Activated CD8-positive, alpha-beta T cell treated with anti-CD3 and anti-CD28 coated beads for 36 hours (primary cell): Measurements from ENCODE around the gene ZNF518A. TPM values are rescaled to one million over a fixed set of nuclear protein-coding genes. Genes with fewer than 3 reads are reported as not detected.
A peak's percentile ranks its signal among the peaks of the same experiment; 100 is the strongest.

Experiments used
- ATAC-seq: fragments of 200-7000 bp; cut with Tn5 transposase; one replicate; pipeline ENCODE4 v1.10.0; 2021; ENCODE audit warnings: mild to moderate bottlenecking, moderate library complexity
- CTCF ChIA-PET: fragments of 350-600 bp; sonication (Branson Sonifier 250); formaldehyde crosslinking; loops from one replicate; lab custom pipeline; 2021; ENCODE audit warnings: antibody characterized with exemption; lab: Charles Lee
- POLR2A ChIA-PET: fragments of 350-600 bp; sonication (Branson Sonifier 250); formaldehyde crosslinking; loops from one replicate; lab custom pipeline; 2021; ENCODE audit warnings: antibody characterized with exemption; lab: Charles Lee
- DNase-seq: peaks from one replicate; pipeline ENCODE4 v3.0.0-alpha.2; 2020
- H3K27ac Mint-ChIP-seq: one replicate; pipeline ENCODE4 v1.8.0; 2021; ENCODE audit warnings: mild to moderate bottlenecking, mixed read lengths
- H3K27me3 Mint-ChIP-seq: one replicate; pipeline ENCODE4 v1.8.0; 2021; ENCODE audit warnings: mixed read lengths
- H3K36me3 Mint-ChIP-seq: one replicate; pipeline ENCODE4 v1.8.0; 2021; ENCODE audit warnings: low read depth, mixed read lengths
- H3K4me1 Mint-ChIP-seq: one replicate; pipeline ENCODE4 v1.8.0; 2021; ENCODE audit warnings: low read depth, mixed read lengths
- H3K4me3 Mint-ChIP-seq: one replicate; pipeline ENCODE4 v1.8.0; 2021; ENCODE audit warnings: mild to moderate bottlenecking, moderate library complexity, mixed read lengths
- H3K9me3 Mint-ChIP-seq: one replicate; pipeline ENCODE4 v1.8.0; 2021; ENCODE audit warnings: mixed read lengths
- CTCF ChIP-seq: fragments of 200-600 bp; IDR thresholded peaks from one replicate; pipeline ENCODE4 v1.8.0; 2022; ENCODE audit warnings: antibody characterized with exemption, mild to moderate bottlenecking
- intact Hi-C: fragments of 100-400 bp; cut with micrococcal nuclease; formaldehyde crosslinking; loops from one replicate; pipeline ENCODE4 v1.10.0; 2022
- total RNA-seq, 2 experiments: library from RNA; stranded (reverse); gene quantifications; one replicate each; pipeline ENCODE4 v1.2.3, GENCODE V29; 2021

Gene ZNF518A
- total RNA-seq, 2 experiments from 2014 or later: 13.4 to 15.2 TPM

- POLR2A ChIA-PET: interaction anchor here (0.7 to 4.0 kb wide), 11 partner anchors 10 to 396 kb away, joined by 3 to 66 read pairs (median 4); partner anchors contain the start of genes TCTN3 and ZNF518A
- H3K27me3 Mint-ChIP-seq: peaks cover 20% of the 10 kb centered on the region
- peak overlapping the region; percentile 99 for H3K27ac Mint-ChIP-seq
- peak; percentile 91 for ATAC-seq
- peak overlapping the region; percentile 92 for H3K4me3 Mint-ChIP-seq
- peak; percentile 96 for DNase-seq
- H3K36me3 Mint-ChIP-seq: peaks cover 9% of the 10 kb centered on the region
- CTCF ChIA-PET: interaction anchor here (0.5 to 2.2 kb wide), 7 partner anchors 9 to 1222 kb away, joined by 3 to 11 read pairs (median 3); partner anchors contain the start of gene ZNF518A
- intact Hi-C loops: loop anchor here (1.0 kb wide), 1 partner anchor 39 kb away; no protein-coding TSS in a partner anchor
- no peaks in the 10 kb centered on the region for H3K9me3 Mint-ChIP-seq
- no peak for TF ChIP-seq CTCF
- peaks cover 8% of the 10 kb centered on the region for H3K4me1 Mint-ChIP-seq
Observed at GRCh38 chr10:96089670-96090462, 40.2 kb upstream of the ZNF518A start.

- POLR2A ChIA-PET: interaction anchor here (0.8 to 4.0 kb wide), 5 partner anchors 14 to 40 kb away, joined by 3 to 66 read pairs (median 5); partner anchors contain the start of gene ZNF518A
- no peak for DNase-seq
- CTCF ChIA-PET: interaction anchor here (0.8 to 2.2 kb wide), 5 partner anchors 9 to 73 kb away, joined by 3 to 6 read pairs (median 3); no protein-coding TSS in a partner anchor
- no peak for ATAC-seq
- Mint-ChIP-seq H3K27ac (peak overlapping the region; percentile 99), H3K36me3 (peaks cover 9% of the 10 kb centered on the region), H3K27me3 (peaks cover 23% of the 10 kb centered on the region), H3K4me3 (peak overlapping the region; percentile 92), H3K4me1 (peaks cover 8% of the 10 kb centered on the region), H3K9me3 (no peaks in the 10 kb centered on the region)
- intact Hi-C loops: loop anchor here (1.0 kb wide), 1 partner anchor 39 kb away; no protein-coding TSS in a partner anchor
- TF ChIP-seq CTCF: no peak
Observed at GRCh38 chr10:96090463-96090800, 39.7 kb upstream of the ZNF518A start.

- Mint-ChIP-seq H3K36me3 (peaks cover 6% of the 10 kb centered on the region), H3K9me3 (no peaks in the 10 kb centered on the region), H3K4me3 (no peak overlapping the region), H3K4me1 (peaks cover 8% of the 10 kb centered on the region), H3K27ac (no peak overlapping the region), H3K27me3 (peaks cover 42% of the 10 kb centered on the region)
- ChIA-PET POLR2A (interaction anchor here (3.0 kb wide), 1 partner anchor 37 kb away, joined by 10 read pairs; the partner anchor contains the start of gene ZNF518A), CTCF (interaction anchor here (0.7 to 1.2 kb wide), 2 partner anchors 45 to 76 kb away, joined by 3 to 4 read pairs; no protein-coding TSS in a partner anchor)
- ATAC-seq: no peak
- DNase-seq: no peak
- TF ChIP-seq CTCF: no peak
- intact Hi-C loops: no loop called here
Observed at GRCh38 chr10:96092999-96093767, 36.9 kb upstream of the ZNF518A start.

- Mint-ChIP-seq H3K9me3 (no peaks in the 10 kb centered on the region), H3K36me3 (peaks cover 6% of the 10 kb centered on the region), H3K4me1 (peaks cover 8% of the 10 kb centered on the region), H3K4me3 (no peak overlapping the region), H3K27me3 (peaks cover 44% of the 10 kb centered on the region), H3K27ac (no peak overlapping the region)
- ChIA-PET POLR2A (interaction anchor here (3.0 kb wide), 1 partner anchor 36 kb away, joined by 10 read pairs; the partner anchor contains the start of gene ZNF518A), CTCF (interaction anchor here (0.7 to 1.2 kb wide), 4 partner anchors 16 to 77 kb away, joined by 3 to 4 read pairs (median 4); partner anchors contain the start of gene ZNF518A)
- no peak for DNase-seq
- TF ChIP-seq CTCF: no peak
- intact Hi-C loops: no loop called here
- no peak for ATAC-seq
Observed at GRCh38 chr10:96093948-96094347, 36.1 kb upstream of the ZNF518A start.
